GM08714 (cell line): ENCODE data around the gene NUDT8.

Experiments
- H3K4me3 ChIP-seq: fragments of 200-500 bp; sonication (Bioruptor generic); 2 replicates; pipeline ENCODE4 v1.5.1; 2014; ENCODE audit warnings: mild to moderate bottlenecking, low read length, inconsistent platforms
- ZNF274 ChIP-seq: IDR thresholded peaks from 2 replicates; pipeline ENCODE4 v1.6.1; 2012; ENCODE audit warnings: mild to moderate bottlenecking, low read depth, low read length

Gene NUDT8

GRCh38 chr11:67617243-67617953 lies 12.3 kb downstream of the NUDT8 start:
- H3K4me3 ChIP-seq, result no peak overlapping the region
- TF ChIP-seq ZNF274, result no peak

- H3K4me3 ChIP-seq, result no peak overlapping the region
- TF ChIP-seq ZNF274, result no peak
Measured at GRCh38 chr11:67616431-67617242, 13.1 kb downstream of the NUDT8 start.

DNA sequence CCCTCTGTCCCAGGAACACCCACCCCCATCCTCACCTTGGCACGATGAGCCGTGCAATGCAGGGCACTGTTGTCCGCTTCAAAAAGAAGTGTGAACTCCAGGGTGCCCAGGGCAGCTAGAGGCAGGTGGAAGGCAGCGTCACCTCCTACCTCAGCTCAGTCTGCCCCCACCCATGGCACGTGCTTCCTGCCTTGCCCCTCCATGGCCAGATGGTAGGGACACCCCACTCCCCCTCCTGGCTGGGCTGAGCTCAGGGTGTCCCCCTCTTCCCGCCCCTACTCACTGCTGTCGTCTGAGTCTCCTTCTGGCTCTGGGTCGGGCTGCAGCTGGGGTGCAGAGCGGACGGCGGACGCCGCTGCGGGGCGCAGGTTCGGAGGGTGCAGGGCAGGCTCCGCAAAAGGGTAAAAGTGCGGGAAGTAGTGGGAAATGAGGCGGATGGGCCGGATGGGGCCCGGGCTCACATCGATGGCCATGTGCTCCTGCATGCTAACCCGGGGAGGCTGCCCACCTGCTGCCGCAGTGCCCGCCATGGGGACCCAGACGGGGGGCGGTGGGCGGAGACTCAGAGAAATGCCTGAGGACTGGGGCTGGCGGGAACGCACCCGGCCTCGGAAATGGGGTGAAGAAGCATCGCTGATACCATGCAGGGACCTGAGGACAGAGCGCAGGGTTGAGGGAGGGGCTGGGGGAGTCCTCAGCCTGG lies 13.9 kb downstream of the NUDT8 start:
- H3K4me3 ChIP-seq, result no peak overlapping the region
- TF ChIP-seq ZNF274, result no peak

GRCh38 chr11:67614730-67615714 lies 14.7 kb downstream of the NUDT8 start:
- H3K4me3 ChIP-seq, result no peak overlapping the region; the same call in 1 of the 2 replicates
- TF ChIP-seq ZNF274, result no peak

- H3K4me3 ChIP-seq, result peak overlapping the region; percentile 7; the same call in 1 of the 2 replicates
- no peak for TF ChIP-seq ZNF274
Measured at GRCh38 chr11:67613960-67614715, 15.6 kb downstream of the NUDT8 start.

- no peak overlapping the region for H3K4me3 ChIP-seq
- TF ChIP-seq ZNF274, result no peak
Measured at GRCh38 chr11:67613313-67613959, 16.3 kb downstream of the NUDT8 start.

- H3K4me3 ChIP-seq, result no peak overlapping the region
- no peak for TF ChIP-seq ZNF274
Measured at GRCh38 chr11:67612751-67613150, 17.0 kb downstream of the NUDT8 start.

DNA sequence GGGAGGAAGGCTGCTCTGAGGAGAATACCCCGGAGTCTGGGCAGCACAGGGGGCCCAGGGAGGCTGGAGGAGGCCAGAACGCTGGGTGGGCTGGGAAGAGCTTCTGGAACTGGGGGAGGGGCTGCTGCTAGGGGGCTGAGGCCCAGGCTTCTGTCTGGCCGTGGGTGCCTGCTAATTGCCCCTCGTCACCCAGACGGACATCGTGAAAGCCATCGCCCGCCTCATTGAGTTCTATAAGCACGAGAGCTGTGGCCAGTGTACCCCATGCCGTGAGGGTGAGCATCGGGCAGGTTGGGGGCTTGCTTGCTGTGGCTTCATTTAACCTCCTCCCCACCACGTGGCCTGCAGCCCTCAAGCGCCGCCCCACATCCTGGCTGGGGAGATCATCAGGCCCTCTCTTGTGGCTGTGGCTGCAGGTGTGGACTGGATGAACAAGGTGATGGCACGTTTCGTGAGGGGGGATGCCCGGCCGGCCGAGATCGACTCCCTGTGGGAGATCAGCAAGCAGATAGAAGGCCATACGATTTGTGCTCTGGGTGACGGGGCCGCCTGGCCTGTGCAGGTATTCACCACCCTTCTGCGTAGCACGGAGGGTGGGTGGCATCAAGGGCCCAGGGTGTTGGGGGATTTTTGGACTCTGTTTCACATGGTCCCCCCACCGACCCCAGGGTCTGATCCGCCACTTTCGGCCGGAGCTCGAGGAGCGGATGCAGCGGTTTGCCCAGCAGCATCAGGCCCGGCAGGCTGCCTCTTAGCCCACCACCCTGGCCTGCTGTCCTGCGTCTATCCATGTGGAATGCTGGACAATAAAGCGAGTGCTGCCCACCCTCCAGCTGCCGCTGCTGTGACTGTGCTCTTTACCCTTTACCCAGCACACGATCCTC lies 17.8 kb downstream of the NUDT8 start:
- no peak overlapping the region for H3K4me3 ChIP-seq
- no peak for TF ChIP-seq ZNF274

DNA sequence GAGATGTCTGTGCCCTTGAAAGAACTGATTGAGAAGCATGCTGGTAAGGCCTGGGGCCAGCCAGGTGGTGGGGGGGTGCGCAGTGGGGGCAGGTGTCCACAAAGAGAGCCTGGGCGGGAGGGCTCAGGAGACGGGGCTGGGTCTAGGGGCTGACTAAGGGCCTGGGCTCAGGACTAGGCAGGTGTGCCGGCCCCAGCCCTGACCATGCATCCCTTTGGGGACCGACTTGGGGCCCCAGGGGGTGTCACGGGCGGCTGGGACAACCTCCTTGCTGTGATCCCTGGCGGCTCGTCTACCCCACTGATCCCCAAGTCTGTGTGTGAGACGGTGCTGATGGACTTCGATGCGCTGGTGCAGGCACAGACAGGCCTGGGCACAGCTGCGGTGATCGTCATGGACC lies 18.6 kb downstream of the NUDT8 start:
- H3K4me3 ChIP-seq, result no peak overlapping the region
- TF ChIP-seq ZNF274, result no peak

- no peak for TF ChIP-seq ZNF274
Measured at GRCh38 chr11:67610302-67610868, 19.4 kb downstream of the NUDT8 start.

DNA sequence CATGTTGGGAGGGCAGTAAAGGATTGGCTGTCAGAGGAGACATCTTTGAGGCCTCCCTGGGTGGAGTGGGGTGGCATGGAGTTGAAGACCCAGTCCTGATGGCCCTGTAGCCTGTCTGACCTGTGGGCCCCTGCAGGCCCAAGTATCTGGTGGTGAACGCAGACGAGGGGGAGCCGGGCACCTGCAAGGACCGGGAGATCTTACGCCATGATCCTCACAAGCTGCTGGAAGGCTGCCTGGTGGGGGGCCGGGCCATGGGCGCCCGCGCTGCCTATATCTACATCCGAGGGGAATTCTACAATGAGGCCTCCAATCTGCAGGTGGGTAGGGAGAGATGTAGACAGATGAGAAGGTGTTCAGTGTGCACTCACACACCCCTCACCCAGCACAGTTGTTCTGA lies 20.4 kb downstream of the NUDT8 start:
- no peak overlapping the region for H3K4me3 ChIP-seq
- TF ChIP-seq ZNF274, result no peak

More at GRCh38 chr11:67610302-67610868, 19.4 kb downstream of the NUDT8 start:
- H3K4me3 ChIP-seq, result no peak overlapping the region
